ENCODE data around the gene POGZ.

- TF ChIP-seq CTCF (IDR thresholded peaks at IDR 0.05; ENCODE audit: insufficient read depth, low read length, poor library complexity, severe bottlenecking), result no peak
- no peak for TF ChIP-seq EZH2phosphoT487 (conservative IDR thresholded peaks at IDR 0.05; ENCODE audit: low read length)
Measured at GRCh38 chr1:151478923-151479322, 19.6 kb upstream of the POGZ start.
